ENCODE results near the gene CRYM. TPM values are rescaled to one million over a fixed set of nuclear protein-coding genes. Genes with fewer than 3 reads are reported as not detected.

Gene CRYM
- total and polyA plus RNA-seq, 9 donors, result 0.22 to 6.0 (median 0.42) TPM; not detected in 3

DNA sequence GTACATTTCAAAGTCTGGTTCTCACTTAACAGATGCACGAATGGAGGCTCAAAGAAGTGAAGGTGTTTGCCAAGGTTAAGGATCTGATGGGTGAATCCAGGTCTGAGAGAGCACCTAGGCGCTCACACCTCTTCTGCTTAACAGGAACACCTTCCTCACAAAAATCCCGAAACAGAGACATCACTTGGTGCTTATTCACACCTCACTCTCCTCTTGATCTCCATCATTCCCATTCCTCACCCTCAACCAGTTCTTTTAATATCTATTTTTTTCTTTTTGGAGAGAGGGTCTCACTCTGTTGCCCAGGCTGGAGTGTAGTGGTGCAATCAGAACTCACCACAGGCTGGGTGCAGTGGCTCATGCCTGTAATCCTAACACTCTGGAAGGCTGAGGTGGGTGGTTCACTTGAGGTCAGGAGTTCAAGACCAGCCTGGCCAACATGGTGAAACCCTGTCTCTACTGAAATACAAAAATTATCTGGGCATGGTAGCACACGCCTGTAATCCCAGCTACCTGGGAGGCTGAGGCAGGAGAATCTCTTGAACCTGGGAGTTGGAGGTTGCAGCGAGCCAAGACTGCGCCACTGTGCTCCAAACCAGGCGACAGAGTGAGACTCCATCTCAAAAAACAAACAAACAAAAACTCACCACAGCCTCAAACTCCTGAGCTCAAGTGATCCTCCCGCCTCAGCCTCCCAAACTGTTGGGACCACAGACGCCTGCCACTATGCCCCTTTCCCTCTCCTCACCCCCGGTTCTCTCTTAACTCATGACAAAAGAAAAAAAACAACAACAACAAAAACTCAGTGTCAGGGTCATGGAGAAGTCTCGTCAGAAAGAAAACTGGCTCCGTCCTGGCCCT, 15.1 kb downstream of the CRYM start:
- Histone ChIP-seq H3K9me3 (no peaks in the 10 kb centered on the region), H3K27ac (no peak overlapping the region), H3K27me3 (no peaks in the 10 kb centered on the region), H3K36me3 (no peaks in the 10 kb centered on the region), H3K4me1 (ENCODE audit: insufficient read depth) (no peaks in the 10 kb centered on the region), H3K4me3 (no peak overlapping the region)
- intact Hi-C loops (cut with DNase I), result loop anchor here in 1 of 4 donors (10.0 kb wide), 1 partner anchor 48 kb away; the partner anchor contains the start of gene ZP2
- DNase-seq, result no peak
- TF ChIP-seq, protein P1, sequence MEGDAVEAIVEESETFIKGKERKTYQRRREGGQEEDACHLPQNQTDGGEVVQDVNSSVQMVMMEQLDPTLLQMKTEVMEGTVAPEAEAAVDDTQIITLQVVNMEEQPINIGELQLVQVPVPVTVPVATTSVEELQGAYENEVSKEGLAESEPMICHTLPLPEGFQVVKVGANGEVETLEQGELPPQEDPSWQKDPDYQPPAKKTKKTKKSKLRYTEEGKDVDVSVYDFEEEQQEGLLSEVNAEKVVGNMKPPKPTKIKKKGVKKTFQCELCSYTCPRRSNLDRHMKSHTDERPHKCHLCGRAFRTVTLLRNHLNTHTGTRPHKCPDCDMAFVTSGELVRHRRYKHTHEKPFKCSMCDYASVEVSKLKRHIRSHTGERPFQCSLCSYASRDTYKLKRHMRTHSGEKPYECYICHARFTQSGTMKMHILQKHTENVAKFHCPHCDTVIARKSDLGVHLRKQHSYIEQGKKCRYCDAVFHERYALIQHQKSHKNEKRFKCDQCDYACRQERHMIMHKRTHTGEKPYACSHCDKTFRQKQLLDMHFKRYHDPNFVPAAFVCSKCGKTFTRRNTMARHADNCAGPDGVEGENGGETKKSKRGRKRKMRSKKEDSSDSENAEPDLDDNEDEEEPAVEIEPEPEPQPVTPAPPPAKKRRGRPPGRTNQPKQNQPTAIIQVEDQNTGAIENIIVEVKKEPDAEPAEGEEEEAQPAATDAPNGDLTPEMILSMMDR (IDR thresholded peaks at IDR 0.05), result no peak
- no peak for TF ChIP-seq POLR2A (IDR thresholded peaks at IDR 0.05)
- 78 to 84% (median 79%) methylated on average over 12 of the region's 12 CpGs for WGBS, 3 donors

DNA sequence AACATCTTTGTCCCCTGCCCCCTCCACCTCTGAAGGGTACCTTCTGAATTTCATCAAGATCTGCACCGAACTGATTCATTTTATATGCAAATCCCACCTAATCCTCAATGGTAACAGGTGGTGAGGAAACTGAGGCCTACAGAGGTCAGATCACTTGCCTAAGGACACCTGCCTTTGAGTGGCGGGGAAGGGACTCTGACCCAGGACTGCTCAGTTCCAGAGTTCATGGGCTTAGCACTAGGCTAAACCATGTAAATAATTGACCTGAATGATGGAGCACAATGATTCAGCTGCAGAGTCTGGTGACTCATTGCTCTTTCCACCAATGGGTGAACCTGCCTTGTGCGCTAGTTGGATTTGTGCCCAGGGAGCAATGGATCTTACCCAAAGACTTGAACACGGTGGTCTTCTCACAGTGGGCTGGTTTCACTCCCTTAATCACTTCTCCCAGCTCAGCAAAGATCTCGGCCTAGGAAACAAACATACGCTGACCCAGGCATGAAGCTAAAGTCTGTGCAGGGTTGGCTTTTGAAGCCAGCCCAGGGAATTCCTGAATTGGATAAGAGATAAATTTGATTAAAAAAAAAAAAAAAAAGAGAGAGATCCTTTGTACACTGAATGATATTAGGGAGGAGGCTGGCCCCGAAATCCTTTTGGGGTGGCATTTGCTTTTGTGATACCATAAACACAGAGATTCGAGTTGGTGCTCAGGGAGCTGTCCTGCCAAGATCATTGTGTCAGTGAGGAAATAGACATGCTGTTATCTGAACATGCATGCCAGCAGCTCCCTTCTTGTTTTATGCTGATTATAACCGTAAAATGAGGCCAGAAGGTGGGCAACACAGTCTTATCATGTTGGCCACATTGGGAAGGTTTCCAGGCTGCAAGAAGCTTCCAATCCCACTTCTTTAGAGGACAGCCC, 17.0 kb downstream of the CRYM start:
- Histone ChIP-seq H3K27me3 (no peaks in the 10 kb centered on the region), H3K4me3 (no peak overlapping the region), H3K4me1 (ENCODE audit: insufficient read depth) (no peaks in the 10 kb centered on the region), H3K36me3 (no peaks in the 10 kb centered on the region), H3K9me3 (no peaks in the 10 kb centered on the region), H3K27ac (no peak overlapping the region)
- intact Hi-C loops (cut with DNase I), result loop anchor here in 1 of 4 donors (10.0 kb wide), 1 partner anchor 46 kb away; the partner anchor contains the start of gene ZP2
- WGBS, 3 donors, result 80 to 89% (median 81%) methylated on average over 9 of the region's 9 CpGs
- TF ChIP-seq EP300 (IDR thresholded peaks at IDR 0.05), result no peak
- TF ChIP-seq, protein P1 (IDR thresholded peaks at IDR 0.05), result no peak
- TF ChIP-seq POLR2A (IDR thresholded peaks at IDR 0.05), result no peak
- no peak for DNase-seq

DNA sequence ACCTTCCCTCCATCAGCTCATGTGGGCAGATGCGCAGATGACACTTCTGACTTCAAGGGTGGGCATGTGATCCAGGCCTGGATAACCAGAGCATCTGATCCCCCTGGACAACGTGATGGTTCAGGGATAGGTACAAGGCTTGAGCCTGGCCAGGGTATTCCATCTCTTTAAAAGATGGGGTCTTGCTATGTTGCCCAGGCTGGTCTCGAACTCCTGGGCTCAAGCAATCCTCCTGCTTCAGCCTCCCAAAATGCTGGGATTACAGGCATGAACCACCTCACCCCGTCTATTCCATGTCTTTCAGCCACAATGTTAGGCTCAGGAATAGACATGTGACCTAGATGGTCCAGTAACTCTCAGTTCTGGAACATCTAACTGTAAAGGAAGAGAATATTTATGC, 20.8 kb downstream of the CRYM start:
- Histone ChIP-seq H3K27ac (no peak overlapping the region), H3K9me3 (no peaks in the 10 kb centered on the region), H3K4me1 (ENCODE audit: insufficient read depth) (no peaks in the 10 kb centered on the region), H3K4me3 (no peak overlapping the region), H3K36me3 (no peaks in the 10 kb centered on the region), H3K27me3 (no peaks in the 10 kb centered on the region)
- intact Hi-C loops (cut with DNase I), result no loop called here
- DNase-seq, result no peak
- no peak for TF ChIP-seq EP300 (IDR thresholded peaks at IDR 0.05)
- TF ChIP-seq, protein P1 (IDR thresholded peaks at IDR 0.05), result no peak
- TF ChIP-seq POLR2A (IDR thresholded peaks at IDR 0.05), result no peak
- WGBS, 3 donors, result 86 to 96% (median 90%) methylated on average over 4 of the region's 4 CpGs

DNA sequence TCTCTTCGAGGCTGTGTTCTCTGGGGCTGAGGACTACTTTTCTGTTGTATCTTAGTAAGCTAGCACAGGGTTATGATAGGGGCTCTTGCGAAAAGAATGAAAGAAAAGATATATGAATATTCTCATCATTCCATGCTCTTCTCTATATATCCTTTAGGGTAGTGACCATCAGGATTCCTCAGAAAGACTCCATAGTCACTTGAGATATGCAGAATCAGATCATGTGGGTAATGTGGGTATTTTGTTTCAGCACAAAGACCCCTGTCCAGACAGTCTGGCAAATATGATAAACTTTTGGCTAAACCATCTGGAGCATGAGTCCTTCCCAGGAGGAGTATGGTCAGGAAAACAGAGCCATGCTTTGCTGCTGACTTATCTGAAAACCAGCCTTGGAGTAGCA, 21.5 kb downstream of the CRYM start:
- H3K9me3 ChIP-seq, result no peaks in the 10 kb centered on the region
- TF ChIP-seq, protein P1 (IDR thresholded peaks at IDR 0.05), result no peak
- TF ChIP-seq EP300 (IDR thresholded peaks at IDR 0.05) (no peak), POLR2A (IDR thresholded peaks at IDR 0.05) (no peak)
- H3K27ac ChIP-seq, result no peak overlapping the region
- no peaks in the 10 kb centered on the region for H3K27me3 ChIP-seq
- H3K4me3 ChIP-seq, result no peak overlapping the region
- 82 to 94% (median 85%) methylated on average over 2 of the region's 2 CpGs for WGBS, 3 donors
- no peak for DNase-seq
- intact Hi-C loops (cut with DNase I), result no loop called here
- no peaks in the 10 kb centered on the region for H3K4me1 ChIP-seq (ENCODE audit: insufficient read depth)
- H3K36me3 ChIP-seq, result no peaks in the 10 kb centered on the region
